IPS DF 4.7 (cell line): ENCODE data around the gene CCNL1.
"Not testable (repeated sequence)": the region's sequence is repeated elsewhere in the genome, so short reads cannot be mapped to it uniquely, and the experiment has no call there.

Experiments used
- DNase-seq: peaks from one replicate; pipeline ENCODE4 v3.0.0-alpha.2; 2013; ENCODE audit warnings: low spot score; ENCODE audit errors: extremely low read depth

Gene CCNL1

DNA sequence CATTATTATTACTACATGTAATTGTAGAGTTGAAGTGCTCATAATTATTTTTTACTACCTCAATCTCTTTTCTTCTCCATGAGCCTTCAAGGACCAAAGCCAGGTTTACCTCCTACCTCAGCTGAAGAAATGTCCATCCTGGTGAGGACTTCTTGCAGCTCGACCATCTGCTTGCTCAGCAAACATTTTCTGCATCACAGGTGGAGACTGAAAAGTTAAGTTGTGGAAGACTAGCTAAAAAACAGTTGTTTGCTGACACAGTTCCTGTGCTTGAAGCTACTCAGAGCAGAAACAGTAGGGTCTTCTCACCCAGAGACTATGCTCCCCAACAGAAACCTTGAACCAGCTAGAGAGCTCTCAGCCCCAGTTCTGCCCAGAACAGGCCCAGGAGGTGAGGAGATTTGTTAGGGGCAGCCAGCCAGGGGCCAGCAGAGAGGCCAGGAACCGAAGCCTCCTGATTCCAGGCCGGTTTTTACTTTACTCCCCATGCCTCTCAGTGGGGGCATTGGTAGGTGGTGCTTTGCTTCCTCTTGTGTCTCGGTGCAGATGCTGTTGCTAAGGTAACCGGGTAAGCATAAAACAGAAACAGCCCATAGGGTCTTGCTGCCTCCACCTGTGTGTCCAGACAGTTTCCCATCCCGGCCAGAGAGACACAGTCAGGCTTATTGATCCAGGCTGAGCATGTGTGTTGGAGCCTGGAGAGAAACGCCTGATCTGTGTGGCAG, 54.9 kb downstream of the CCNL1 start:
- DNase-seq, result no peak

DNA sequence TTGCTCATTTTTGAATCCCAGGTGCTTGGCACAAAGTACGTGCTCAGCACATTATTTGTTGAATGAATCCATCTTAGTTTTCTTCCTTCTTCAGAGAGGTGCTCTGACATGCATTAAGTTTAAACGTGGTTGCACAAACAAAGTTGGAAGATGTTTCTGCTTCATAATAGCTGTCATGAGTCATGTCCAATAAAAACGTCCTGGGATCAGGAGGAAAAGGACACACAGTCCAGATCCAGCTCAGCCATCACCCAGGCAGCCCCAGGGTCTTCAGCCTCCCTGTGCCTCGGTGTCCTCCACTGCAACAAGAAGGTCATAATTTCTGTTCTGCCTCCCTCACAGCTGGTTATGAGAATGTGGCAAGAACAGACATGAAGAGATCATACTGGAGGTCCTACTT, 55.4 kb downstream of the CCNL1 start:
- DNase-seq, result no peak

DNA sequence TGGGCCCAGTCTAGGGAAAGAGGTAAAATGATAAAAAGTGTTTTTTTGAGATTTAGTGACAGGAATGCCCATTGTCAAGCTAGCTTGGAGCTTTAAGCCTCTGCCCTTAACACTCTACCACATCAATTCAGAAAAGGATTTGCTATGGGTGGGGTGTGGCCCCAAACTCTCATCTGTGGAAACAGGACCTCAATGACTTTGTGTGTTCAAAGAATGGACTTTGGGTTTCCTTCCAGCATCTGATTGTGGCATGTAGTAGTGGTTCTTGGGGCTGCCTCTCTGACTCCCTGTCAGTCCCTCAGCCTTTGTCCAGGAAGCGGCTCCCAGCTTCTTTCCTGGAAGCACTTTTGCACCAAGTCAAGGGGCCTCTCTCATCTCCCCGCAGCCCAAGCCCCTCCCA, 56.1 kb downstream of the CCNL1 start:
- no peak for DNase-seq

DNA sequence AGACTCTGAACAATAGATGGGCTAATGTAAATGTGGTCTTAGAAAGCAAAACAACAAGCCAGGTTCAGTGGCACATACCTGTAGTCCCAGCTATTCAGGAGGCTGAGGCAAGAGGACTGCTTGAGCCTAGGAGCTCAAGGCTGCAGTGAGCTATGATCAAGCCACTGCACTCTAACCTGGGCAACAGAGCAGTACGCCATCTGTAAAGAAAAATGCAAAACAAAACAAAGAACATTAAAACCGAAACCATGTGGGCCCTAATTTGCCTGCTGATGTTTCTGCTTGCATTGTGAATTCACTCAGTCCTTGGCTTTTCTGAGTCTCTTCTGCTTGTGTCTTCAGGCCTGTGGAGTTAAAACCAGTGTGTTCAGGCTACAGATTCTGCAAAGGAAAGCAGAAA, 56.7 kb downstream of the CCNL1 start:
- no peak for DNase-seq

DNA sequence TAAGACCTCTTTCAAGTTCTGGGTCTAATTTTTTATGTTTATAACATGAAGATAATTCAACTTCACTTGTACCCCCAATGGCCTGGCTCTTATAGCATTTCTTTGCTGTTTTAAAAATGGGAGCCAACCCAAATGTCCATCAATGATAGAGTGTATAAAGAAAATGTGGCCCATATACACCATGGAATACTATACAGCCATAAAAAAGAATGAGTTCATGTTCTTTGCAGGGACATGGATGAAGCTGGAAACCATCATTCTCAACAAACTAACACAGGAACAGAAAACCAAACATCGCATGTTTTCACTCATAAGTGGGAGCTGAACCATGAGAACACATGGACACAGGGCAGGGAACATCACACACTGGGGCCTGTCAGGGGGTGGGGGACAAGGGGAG, 57.4 kb downstream of the CCNL1 start:
- not testable (repeated sequence) for DNase-seq

DNA sequence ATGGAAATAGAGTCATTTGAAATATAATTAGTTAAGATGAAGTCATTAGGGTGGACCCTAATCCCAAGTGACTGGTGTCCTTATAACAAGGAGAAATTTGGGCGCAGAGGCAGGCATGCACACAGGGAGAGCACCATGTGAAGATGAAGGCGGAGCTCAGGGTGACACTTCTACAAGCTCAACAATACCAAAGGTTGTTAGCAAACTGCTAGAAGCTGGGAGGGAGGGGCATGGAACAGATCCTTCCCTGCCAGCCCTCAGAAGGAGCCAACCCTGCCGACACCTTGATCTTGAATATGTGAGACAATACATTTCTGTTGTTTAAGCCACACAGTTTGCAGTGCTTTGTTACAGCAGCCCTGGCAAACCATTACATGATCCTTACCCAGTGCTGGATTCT, 57.8 kb downstream of the CCNL1 start:
- no peak for DNase-seq

DNA sequence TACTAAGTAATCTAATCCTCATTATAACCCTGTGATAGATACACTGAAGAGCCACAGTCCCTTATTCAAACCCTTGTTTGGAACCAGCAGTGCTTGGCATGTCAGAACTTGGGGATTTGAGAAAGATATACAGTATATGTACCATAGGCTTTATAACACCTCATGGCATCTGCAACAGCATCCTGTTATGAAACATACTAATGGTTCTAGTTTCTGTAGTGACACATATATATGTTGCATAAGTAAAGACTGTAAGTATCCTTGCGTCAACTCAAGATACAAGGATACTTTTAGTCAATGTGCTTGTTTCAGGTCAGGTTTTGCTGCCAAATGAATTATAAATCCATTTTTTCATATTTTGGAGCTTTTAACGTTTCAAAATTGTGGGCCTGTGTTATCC, 58.5 kb downstream of the CCNL1 start:
- DNase-seq, result no peak

DNA sequence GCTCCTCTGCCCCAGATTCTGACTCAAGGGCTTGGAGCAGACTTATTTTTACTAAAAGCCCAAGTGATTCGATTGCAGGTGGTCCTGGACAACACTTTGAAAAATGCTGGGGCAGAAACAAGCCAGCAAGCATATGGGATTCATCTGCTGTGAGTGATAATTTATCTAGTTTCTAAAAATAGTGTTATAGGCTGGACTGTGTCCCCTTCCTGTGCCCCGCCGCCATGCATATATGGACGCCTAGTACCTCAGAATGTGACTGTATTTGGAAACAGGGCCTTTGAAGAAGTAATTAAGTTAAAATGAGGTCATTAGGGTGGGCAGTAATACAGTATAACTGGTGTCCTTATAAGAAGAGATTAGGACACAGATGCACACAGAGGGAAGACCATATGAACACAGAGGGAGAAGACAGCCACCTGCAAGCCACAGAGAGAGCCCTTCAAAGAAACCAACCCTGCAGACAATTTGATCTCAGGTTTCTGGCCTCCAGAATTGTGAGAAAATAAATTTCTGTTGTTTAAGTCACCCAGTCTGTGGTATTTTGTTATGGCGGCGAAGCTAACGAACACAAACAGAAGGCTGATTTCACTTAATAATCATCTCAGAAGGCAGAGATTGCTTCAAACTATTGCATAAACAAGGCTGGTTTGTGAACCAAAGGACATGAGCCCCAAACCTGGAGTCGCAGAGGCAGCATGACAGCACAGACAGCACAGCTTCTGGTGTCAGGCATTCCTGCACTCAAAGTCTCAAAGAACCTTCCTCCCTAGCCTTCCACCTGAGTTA, 59.1 kb downstream of the CCNL1 start:
- no peak for DNase-seq

DNA sequence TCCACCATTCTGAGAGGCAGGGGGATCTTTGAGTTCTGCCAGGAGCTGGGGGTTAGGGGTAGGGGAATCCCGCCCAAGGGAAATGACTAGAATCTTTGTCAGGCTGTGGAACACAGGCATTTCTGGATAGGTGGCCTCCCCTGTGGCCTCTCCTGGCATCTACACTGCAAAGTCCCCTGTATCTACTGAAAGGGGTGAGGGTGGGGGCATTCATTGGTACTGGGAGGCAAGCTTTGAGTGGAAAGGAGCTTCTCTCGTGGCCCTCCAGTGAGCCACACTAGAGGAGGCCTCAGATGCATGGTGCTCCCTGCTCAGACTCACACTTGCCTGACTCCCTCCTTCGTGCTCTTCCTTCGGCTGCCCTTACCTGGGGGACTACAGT, 59.9 kb downstream of the CCNL1 start:
- no peak for DNase-seq

DNA sequence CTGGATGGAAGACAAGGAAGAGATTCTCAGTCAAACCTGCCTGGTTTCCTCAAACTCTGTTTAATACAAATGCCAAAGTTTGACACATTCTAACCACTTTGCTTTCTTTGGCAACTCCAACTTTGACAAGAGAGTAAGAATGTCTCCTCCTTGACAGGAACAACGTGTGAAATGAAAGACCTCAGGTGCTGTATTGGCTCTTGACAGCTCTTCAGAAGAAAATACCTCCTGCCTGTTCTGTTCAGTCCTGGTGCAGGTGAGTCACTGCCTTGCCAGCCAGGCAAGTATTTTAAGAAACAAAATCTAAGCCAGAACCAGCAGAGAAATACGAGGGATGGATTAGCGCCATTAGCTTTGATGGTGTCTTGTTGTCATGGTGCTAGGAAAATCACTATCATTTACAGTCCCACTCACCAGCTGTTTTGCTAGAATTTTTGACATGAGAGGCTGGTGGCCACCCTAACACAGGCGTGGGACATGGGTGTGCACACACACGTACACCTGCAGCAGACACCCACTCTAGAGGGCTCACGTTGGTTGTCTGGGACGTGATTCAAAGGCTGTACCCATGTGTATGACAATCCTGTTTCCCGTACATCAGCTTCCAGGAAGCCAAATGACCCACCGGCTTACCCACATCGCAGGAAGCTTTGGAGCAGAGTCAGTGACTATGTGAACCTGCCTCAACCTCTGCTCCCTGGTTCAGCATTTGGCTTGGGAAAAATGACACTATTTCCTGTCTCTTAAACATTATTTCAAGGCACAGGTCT, 60.4 kb downstream of the CCNL1 start:
- DNase-seq, result no peak

DNA sequence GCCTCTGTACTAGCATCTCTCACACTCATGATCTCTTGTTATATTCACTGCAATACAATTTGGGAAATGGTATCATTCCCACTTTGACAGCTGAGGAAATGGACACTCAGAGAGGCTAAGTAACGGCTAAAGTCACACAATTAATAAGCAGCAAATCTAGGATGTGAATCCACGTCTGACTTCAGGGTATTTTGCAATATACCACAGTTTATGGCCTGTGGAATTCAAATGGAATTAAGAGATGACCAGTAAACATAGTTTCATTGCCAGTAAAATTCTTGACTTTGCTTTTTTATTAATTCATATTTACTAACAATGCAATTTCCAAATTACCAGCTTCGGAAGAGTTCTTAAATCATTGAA, 61.1 kb downstream of the CCNL1 start:
- DNase-seq, result no peak

DNA sequence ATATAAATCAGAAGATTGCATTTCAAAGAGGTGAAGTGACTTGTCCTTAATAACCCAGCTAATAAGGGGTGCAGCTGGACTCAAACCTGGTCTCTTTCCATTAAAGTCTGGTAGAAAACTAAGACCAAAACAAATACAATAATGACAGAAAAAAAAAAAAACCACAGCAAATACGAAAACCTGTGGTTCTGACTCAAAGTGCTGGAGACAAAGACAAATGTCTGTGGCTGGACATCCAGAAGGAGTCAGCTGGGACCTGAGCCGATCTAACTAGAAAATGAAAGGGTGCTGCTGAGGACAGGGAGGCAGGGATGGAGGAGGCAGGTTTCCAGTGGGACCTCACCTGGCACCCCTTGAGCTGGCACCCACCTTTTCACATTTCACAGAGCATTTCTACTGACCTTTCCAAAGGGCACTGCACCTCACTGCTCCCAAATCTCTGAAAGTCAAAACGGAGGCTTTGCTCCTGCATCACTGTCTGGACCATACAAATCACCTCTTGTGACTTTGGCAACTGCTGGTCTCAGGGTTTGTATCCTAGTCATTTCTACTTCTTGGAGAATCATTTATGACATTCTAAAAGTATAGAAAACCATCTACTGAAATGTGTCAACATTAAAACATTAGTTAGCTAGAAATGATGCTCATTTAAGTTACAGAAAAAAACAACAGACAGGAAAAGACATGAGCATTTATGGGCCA, 61.7 kb downstream of the CCNL1 start:
- no peak for DNase-seq
